Fibroblast of villous mesenchyme (primary cell): ENCODE data around the gene CTRB2. TPM values are rescaled to one million over a fixed set of nuclear protein-coding genes. Genes with fewer than 3 reads are reported as not detected.
"Not testable (repeated sequence)": the region's sequence is repeated elsewhere in the genome, so short reads cannot be mapped to it uniquely, and the experiment has no call there.

Experiments
- DNase-seq: peaks from one replicate; pipeline ENCODE4 v3.0.0-alpha.2; 2010; ENCODE audit warnings: low read depth
- H3K4me3 ChIP-seq: 2 replicates; pipeline ENCODE4 v1.5.1; 2011; ENCODE audit warnings: low read depth, mild to moderate bottlenecking, low read length
- CTCF ChIP-seq: IDR thresholded peaks from 2 replicates; pipeline ENCODE4 v1.5.1; 2012; ENCODE audit warnings: low read depth, mild to moderate bottlenecking, low read length; ENCODE audit not compliant: insufficient read depth
- total RNA-seq: library from RNA; depleted of rRNA; stranded (reverse); fragments of >200 nt; gene quantifications from 2 replicates; pipeline ENCODE4 v1.2.3, GENCODE V29; 2012

Gene CTRB2
- total RNA-seq, 1 donor: not detected

GRCh38 chr16:75225092-75225491, 18.1 kb upstream of the CTRB2 start:
- H3K4me3 ChIP-seq: no peak overlapping the region
- no peak for TF ChIP-seq CTCF
- DNase-seq: no peak

- DNase-seq: no peak
- TF ChIP-seq CTCF: no peak
- H3K4me3 ChIP-seq: no peak overlapping the region
Measured at GRCh38 chr16:75224306-75225082, 17.5 kb upstream of the CTRB2 start.

GRCh38 chr16:75223129-75223528, 16.2 kb upstream of the CTRB2 start:
- H3K4me3 ChIP-seq, DNase-seq: not testable (repeated sequence)

DNA sequence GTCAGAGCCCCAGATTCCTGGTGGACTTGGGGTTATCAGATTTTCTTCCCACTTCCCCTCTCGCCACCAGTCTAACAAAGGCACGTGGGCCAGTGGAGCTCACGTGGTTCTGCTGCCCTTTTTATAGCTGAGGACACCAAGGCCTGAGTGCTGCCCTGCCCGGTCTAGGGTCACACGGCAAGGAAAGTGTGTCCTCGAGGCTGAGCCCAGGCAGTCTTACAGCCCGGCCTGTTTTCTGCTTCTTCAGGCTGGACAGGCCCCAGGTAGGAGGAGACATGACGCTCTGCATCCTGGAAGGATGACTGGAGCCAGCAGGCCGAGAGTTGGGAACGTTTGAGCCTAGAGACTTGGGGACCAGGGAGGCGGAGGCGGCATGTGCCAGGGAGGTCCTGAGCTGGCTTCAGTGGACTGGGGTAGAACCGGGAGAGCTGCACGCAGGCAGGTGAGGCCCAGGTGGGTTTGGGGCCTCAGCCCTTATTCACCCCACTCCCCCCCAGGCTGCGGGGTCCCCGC, 15.4 kb upstream of the CTRB2 start:
- DNase-seq: no peak
- H3K4me3 ChIP-seq: no peak overlapping the region
- no peak for TF ChIP-seq CTCF

- TF ChIP-seq CTCF: no peak
- H3K4me3 ChIP-seq: no peak overlapping the region
- DNase-seq: no peak
Measured at GRCh38 chr16:75219838-75220237, 12.9 kb upstream of the CTRB2 start.

DNA sequence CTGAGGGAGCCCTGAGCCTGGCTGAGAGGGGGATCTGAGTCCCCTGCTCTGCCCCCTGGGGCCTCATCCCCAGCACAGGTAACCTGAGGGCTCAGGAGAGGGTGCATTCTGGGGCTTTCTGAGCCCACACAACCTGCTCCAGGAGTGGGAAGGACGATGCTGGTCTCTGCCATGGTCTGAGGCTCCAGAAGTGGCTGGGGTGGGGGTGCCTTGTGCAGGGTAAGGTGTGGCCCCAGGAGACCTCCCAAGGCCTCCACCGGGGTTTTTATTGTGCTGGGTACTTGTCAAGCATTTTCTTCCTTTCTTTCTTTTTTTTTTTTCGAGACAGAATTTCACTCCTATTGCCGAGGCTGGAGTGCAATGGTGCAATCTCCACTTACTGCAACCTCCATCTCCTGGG, 12.1 kb upstream of the CTRB2 start:
- TF ChIP-seq CTCF: no peak
- H3K4me3 ChIP-seq: no peak overlapping the region
- DNase-seq: no peak

DNA sequence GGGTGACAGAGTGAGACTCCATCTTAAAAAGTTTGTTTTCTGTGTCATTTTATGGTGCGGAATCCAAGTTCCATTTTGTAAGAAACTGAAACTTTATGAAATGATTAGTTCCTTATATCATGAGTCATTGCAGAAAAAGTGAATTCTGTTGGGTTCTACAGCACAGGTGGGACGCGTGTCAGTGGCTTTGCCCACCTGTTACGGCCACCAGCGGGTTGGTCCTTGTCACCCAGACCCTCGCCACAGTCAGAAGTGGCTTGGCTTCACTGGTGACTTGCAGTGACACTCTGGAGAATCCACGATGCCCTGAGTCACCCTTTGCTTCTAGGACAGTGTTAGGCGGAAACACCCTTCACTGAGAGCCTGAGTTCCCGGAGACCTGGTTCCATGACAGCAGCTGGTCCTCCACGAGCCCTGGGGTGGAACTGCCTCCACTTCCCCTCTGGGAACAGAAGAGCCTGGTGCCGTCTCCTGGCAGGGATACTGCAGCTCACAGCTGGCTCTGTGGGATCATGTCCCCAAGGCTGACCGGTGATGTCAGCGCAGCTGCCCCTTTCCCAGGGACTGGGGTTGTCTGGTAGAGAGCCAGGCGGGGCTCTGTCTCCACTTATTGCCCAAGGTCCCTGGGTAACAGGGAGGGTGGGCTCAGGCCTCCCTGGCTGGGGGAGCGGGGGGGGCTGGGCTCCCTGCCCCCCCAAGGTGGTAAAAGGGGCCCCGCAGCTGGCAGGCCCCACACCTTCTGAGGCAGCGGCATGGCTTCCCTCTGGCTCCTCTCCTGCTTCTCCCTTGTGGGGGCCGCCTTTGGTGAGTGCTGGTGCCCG, 11.5 kb upstream of the CTRB2 start, which contains the start of gene CTRB1:
TSS of gene CTRB1 (plus strand) at position 733 of the 821 bp plus-strand sequence. CDS start at position 753, 20 bp downstream.
- H3K4me3 ChIP-seq: no peak within 1 kb of the TSS
- no peak for TF ChIP-seq CTCF
- DNase-seq: no peak
